Activated T-cell treated with anti-CD3 and anti-CD28 coated beads, Interleukin-2, amount 50 U/mL, for 24 hours (primary cell): ENCODE data around the gene RTKN.
"Not testable (repeated sequence)": the region's sequence is repeated elsewhere in the genome, so short reads cannot be mapped to it uniquely, and the experiment has no call there.

Experiments
- DNase-seq: peaks from one replicate; pipeline ENCODE4 v3.0.0-alpha.2; 2020
- H3K27ac Mint-ChIP-seq: 2 replicates; pipeline ENCODE4 v1.8.0; 2020; ENCODE audit warnings: mild to moderate bottlenecking, mixed read lengths
- H3K27me3 Mint-ChIP-seq: 2 replicates; pipeline ENCODE4 v1.8.0; 2020; ENCODE audit warnings: mixed read lengths
- H3K36me3 Mint-ChIP-seq: 2 replicates; pipeline ENCODE4 v1.8.0; 2020; ENCODE audit warnings: low read depth, mixed read lengths
- H3K4me1 Mint-ChIP-seq: 2 replicates; pipeline ENCODE4 v1.8.0; 2020; ENCODE audit warnings: low read depth, mixed read lengths
- H3K4me3 Mint-ChIP-seq: 2 replicates; pipeline ENCODE4 v1.8.0; 2020; ENCODE audit warnings: mild to moderate bottlenecking, moderate library complexity, mixed read lengths
- H3K9me3 Mint-ChIP-seq: 2 replicates; pipeline ENCODE4 v1.8.0; 2020; ENCODE audit warnings: mixed read lengths

Gene RTKN

GRCh38 chr2:74441690-74442482 is at the start of gene RTKN:
Gene RTKN (minus strand): TSS chr2:74441937. CDS start chr2:74441816, 121 bp downstream.
- Mint-ChIP-seq H3K4me3 (peak within 1 kb of the TSS; percentile 54), H3K4me1 (peaks cover 15% of the 10 kb centered on the region), H3K27ac (no peak within 1 kb of the TSS), H3K27me3 (peaks cover 51% of the 10 kb centered on the region), H3K36me3 (no peaks in the 10 kb centered on the region), H3K9me3 (no peaks in the 10 kb centered on the region)
- DNase-seq = peak; percentile 43

- peaks cover 7% of the 10 kb centered on the region for H3K4me1 Mint-ChIP-seq
- H3K36me3 Mint-ChIP-seq = peaks cover 78% of the 10 kb centered on the region
- H3K9me3 Mint-ChIP-seq = no peaks in the 10 kb centered on the region
- H3K27ac Mint-ChIP-seq = no peak overlapping the region
- no peak for DNase-seq
- no peaks in the 10 kb centered on the region for H3K27me3 Mint-ChIP-seq
- H3K4me3 Mint-ChIP-seq = no peak overlapping the region
These were observed 48.2 kb upstream of the RTKN start for GRCh38 chr2:74489906-74490305.

- Mint-ChIP-seq H3K4me1 (peaks cover 10% of the 10 kb centered on the region), H3K4me3 (no peak overlapping the region), H3K36me3 (peaks cover 74% of the 10 kb centered on the region), H3K27me3 (no peaks in the 10 kb centered on the region), H3K9me3 (no peaks in the 10 kb centered on the region), H3K27ac (no peak overlapping the region)
- DNase-seq = no peak
These were observed 47.1 kb upstream of the RTKN start for GRCh38 chr2:74488643-74489481.

GRCh38 chr2:74486141-74486540 is 44.4 kb upstream of the RTKN start:
- no peaks in the 10 kb centered on the region for H3K9me3 Mint-ChIP-seq
- H3K4me3 Mint-ChIP-seq = no peak overlapping the region
- H3K4me1 Mint-ChIP-seq = peaks cover 24% of the 10 kb centered on the region
- H3K27me3 Mint-ChIP-seq = no peaks in the 10 kb centered on the region
- H3K36me3 Mint-ChIP-seq = peaks cover 66% of the 10 kb centered on the region
- no peak for DNase-seq
- H3K27ac Mint-ChIP-seq = no peak overlapping the region

GRCh38 chr2:74483675-74484164 is 42.0 kb upstream of the RTKN start:
- Mint-ChIP-seq H3K4me3 (peak overlapping the region; percentile 99), H3K27ac (peak overlapping the region; percentile 100), H3K4me1 (peaks cover 41% of the 10 kb centered on the region), H3K36me3 (peaks cover 67% of the 10 kb centered on the region)
- H3K9me3 Mint-ChIP-seq, DNase-seq, H3K27me3 Mint-ChIP-seq: not testable (repeated sequence)

GRCh38 chr2:74482801-74483674 is 41.3 kb upstream of the RTKN start, which contains the start of the genes CCDC142 and TTC31:
Gene CCDC142 (minus strand): TSS chr2:74482998. CDS start chr2:74482837, 161 bp downstream.
Gene TTC31 (plus strand): TSS chr2:74483081. CDS start chr2:74483096, 15 bp downstream.
- H3K27me3 Mint-ChIP-seq = no peaks in the 10 kb centered on the region
- H3K9me3 Mint-ChIP-seq = no peaks in the 10 kb centered on the region
- peak within 1 kb of the TSS; percentile 99 for H3K4me3 Mint-ChIP-seq
- H3K4me1 Mint-ChIP-seq = peaks cover 41% of the 10 kb centered on the region
- peak; percentile 93 for DNase-seq
- H3K27ac Mint-ChIP-seq = peak within 1 kb of the TSS; percentile 100
- H3K36me3 Mint-ChIP-seq = peaks cover 64% of the 10 kb centered on the region

- peaks cover 41% of the 10 kb centered on the region for H3K4me1 Mint-ChIP-seq
These were observed 40.4 kb upstream of the RTKN start for GRCh38 chr2:74481961-74482800.

GRCh38 chr2:74481431-74481830 is 39.7 kb upstream of the RTKN start:
- Mint-ChIP-seq H3K27me3 (no peaks in the 10 kb centered on the region), H3K9me3 (no peaks in the 10 kb centered on the region), H3K4me1 (peaks cover 39% of the 10 kb centered on the region)

More at GRCh38 chr2:74481961-74482800, 40.4 kb upstream of the RTKN start:
- Mint-ChIP-seq H3K4me3 (peak overlapping the region; percentile 99), H3K36me3 (peaks cover 67% of the 10 kb centered on the region), H3K9me3 (no peaks in the 10 kb centered on the region), H3K27ac (peak overlapping the region; percentile 100), H3K27me3 (no peaks in the 10 kb centered on the region)
- no peak for DNase-seq

GRCh38 chr2:74474899-74475298 is 33.2 kb upstream of the RTKN start:
- Mint-ChIP-seq H3K4me1 (peaks cover 28% of the 10 kb centered on the region), H3K9me3 (no peaks in the 10 kb centered on the region), H3K4me3 (no peak overlapping the region), H3K27me3 (no peaks in the 10 kb centered on the region), H3K27ac (no peak overlapping the region), H3K36me3 (peaks cover 75% of the 10 kb centered on the region)
- DNase-seq = no peak

More at GRCh38 chr2:74481431-74481830, 39.7 kb upstream of the RTKN start:
- H3K36me3 Mint-ChIP-seq = peaks cover 67% of the 10 kb centered on the region
- peak overlapping the region; percentile 99 for H3K4me3 Mint-ChIP-seq
- no peak for DNase-seq
- H3K27ac Mint-ChIP-seq = peak overlapping the region; percentile 30

- H3K27ac Mint-ChIP-seq = no peak overlapping the region
- H3K27me3 Mint-ChIP-seq = no peaks in the 10 kb centered on the region
- H3K4me3 Mint-ChIP-seq = no peak overlapping the region
- peaks cover 73% of the 10 kb centered on the region for H3K36me3 Mint-ChIP-seq
- peaks cover 29% of the 10 kb centered on the region for H3K4me1 Mint-ChIP-seq
- DNase-seq = no peak
- H3K9me3 Mint-ChIP-seq = no peaks in the 10 kb centered on the region
These were observed 32.7 kb upstream of the RTKN start for GRCh38 chr2:74474481-74474880.

GRCh38 chr2:74472945-74473258 is 31.2 kb upstream of the RTKN start:
- Mint-ChIP-seq H3K9me3 (no peaks in the 10 kb centered on the region), H3K4me3 (peak overlapping the region; percentile 96), H3K36me3 (peaks cover 67% of the 10 kb centered on the region), H3K27me3 (no peaks in the 10 kb centered on the region), H3K4me1 (peaks cover 26% of the 10 kb centered on the region), H3K27ac (peak overlapping the region; percentile 99)
- no peak for DNase-seq

- H3K4me1 Mint-ChIP-seq = peaks cover 26% of the 10 kb centered on the region
- peaks cover 63% of the 10 kb centered on the region for H3K36me3 Mint-ChIP-seq
- no peaks in the 10 kb centered on the region for H3K9me3 Mint-ChIP-seq
- H3K27ac Mint-ChIP-seq = peak within 1 kb of the TSS; percentile 99
- peak; percentile 98 for DNase-seq
- peak within 1 kb of the TSS; percentile 96 for H3K4me3 Mint-ChIP-seq
- H3K27me3 Mint-ChIP-seq = no peaks in the 10 kb centered on the region
These were observed 30.6 kb upstream of the RTKN start, which contains the start of gene MRPL53 for GRCh38 chr2:74472086-74472944. Gene MRPL53 (minus strand): TSS chr2:74472680. CDS start chr2:74472660, 20 bp downstream.
